Right lobe of liver (tissue), 6 donors: ENCODE data around the gene GABPB2. TPM values are rescaled to one million over a fixed set of nuclear protein-coding genes. Genes with fewer than 3 reads are reported as not detected.
"Not testable (repeated sequence)": the region's sequence is repeated elsewhere in the genome, so short reads cannot be mapped to it uniquely, and the experiment has no call there.

Experiments
- ATAC-seq, 4 donors: fragments of 200-7000 bp; cut with Tn5 transposase; one replicate each; pipeline ENCODE4 v1.9.1; 2020; ENCODE audit warnings: mild to moderate bottlenecking in 4 of 4, moderate library complexity in 4 of 4
- DNase-seq, 3 donors: peaks; one replicate each; pipeline ENCODE4 v3.0.0-alpha.2; 2020
- H3K27ac ChIP-seq, 3 donors: fragments of 200-600 bp; one replicate each; pipeline ENCODE4 v1.8.0; 2022
- H3K27me3 ChIP-seq, 2 donors: fragments of 200-600 bp; one replicate each; pipeline ENCODE4 v1.8.0; 2022
- H3K36me3 ChIP-seq, 4 donors: fragments of 200-600 bp; sonication (generic) in 1 of 4; one replicate each; pipeline versions ENCODE4 v1.5.1 to v1.8.0; 2017 to 2022; ENCODE audit warnings: control low read depth in 1 of 4
- H3K4me1 ChIP-seq, 4 donors: fragments of 200-600 bp; sonication (generic) in 1 of 4; one replicate each; pipeline versions ENCODE4 v1.5.1 to v1.8.0; 2017 to 2022; ENCODE audit warnings: control low read depth in 1 of 4
- H3K4me3 ChIP-seq, 3 donors: fragments of 200-600 bp; one replicate each; pipeline ENCODE4 v1.8.0; 2022
- H3K9me3 ChIP-seq, 4 donors: fragments of 200-600 bp; sonication (generic) in 1 of 4; one replicate each; pipeline versions ENCODE4 v1.5.1 to v1.8.0; 2017 to 2022; ENCODE audit warnings: control low read depth in 1 of 4
- POLR2A ChIP-seq: fragments of 450-650 bp; IDR thresholded peaks from one replicate; pipeline ENCODE4 v1.6.1; 2017; ENCODE audit warnings: antibody characterized with exemption, mild to moderate bottlenecking
- WGBS: methylation state at CpG from one replicate; pipeline ENCODE4 v1.1.6; 2018; ENCODE audit warnings: low coverage, low lambda C conversion rate; ENCODE audit not compliant: insufficient coverage; ENCODE audit errors: missing lambda C conversion rate; 5-methylcytosine and 5-hydroxymethylcytosine counted together
- intact Hi-C, 2 donors: fragments of 100-400 bp; cut with DNase I; formaldehyde crosslinking; loops; one replicate each; pipeline versions ENCODE4 v1.11.2 to v1.14.1; 2022
- total RNA-seq, 6 experiments: library from RNA; depleted of rRNA in 2 of 6; stranded (reverse); fragments of >200 nt in 2 of 6; fragmentation: NEBNext Ultra II Directional in 3 of 6; extraction: Animal tissue kit (Norgen Biotek cat#: 25700) in 3 of 6; gene quantifications; one replicate each; pipeline versions ENCODE4 v1.1.0 to v1.2.4, GENCODE V29; 2016 to 2023
- TF ChIP-seq, protein P1 (sequence below), 4 donors: fragments of 200-600 bp in 3 of 4; fragments of 450-650 bp in 1 of 4; IDR thresholded peaks; one replicate each; pipeline versions ENCODE4 v1.5.1 to v1.8.0; 2016 to 2022; ENCODE audit warnings: antibody characterized with exemption in 4 of 4, mild to moderate bottlenecking in 2 of 4
- donor health status: DM: no; HTN: yes; CAD: no.
- donor health status: DM: no; HTN: no; CAD: no.
- donor health status: DM: no; HTN: no; CAD: no.
- donor health status: DM: no; HTN: yes; CAD: no.
- donor health status: DM: no; HTN: yes; CAD: no.

Gene GABPB2
- total RNA-seq, 6 experiments from 2014 or later, result 2.0 to 6.5 (median 5.0) TPM

- 90% methylated on average over 4 of the region's 4 CpGs for WGBS
- Histone ChIP-seq H3K27ac (no peak overlapping the region), H3K9me3 (no peaks in the 10 kb centered on the region), H3K4me3 (no peak overlapping the region), H3K36me3 (no peaks in the 10 kb centered on the region), H3K4me1 (peaks cover 0 to 23% (median 9%) of the 10 kb centered on the region in 4 donors), H3K27me3 (no peaks in the 10 kb centered on the region)
- intact Hi-C loops, result no loop called here
- TF ChIP-seq POLR2A, result no peak
- TF ChIP-seq, protein P1, sequence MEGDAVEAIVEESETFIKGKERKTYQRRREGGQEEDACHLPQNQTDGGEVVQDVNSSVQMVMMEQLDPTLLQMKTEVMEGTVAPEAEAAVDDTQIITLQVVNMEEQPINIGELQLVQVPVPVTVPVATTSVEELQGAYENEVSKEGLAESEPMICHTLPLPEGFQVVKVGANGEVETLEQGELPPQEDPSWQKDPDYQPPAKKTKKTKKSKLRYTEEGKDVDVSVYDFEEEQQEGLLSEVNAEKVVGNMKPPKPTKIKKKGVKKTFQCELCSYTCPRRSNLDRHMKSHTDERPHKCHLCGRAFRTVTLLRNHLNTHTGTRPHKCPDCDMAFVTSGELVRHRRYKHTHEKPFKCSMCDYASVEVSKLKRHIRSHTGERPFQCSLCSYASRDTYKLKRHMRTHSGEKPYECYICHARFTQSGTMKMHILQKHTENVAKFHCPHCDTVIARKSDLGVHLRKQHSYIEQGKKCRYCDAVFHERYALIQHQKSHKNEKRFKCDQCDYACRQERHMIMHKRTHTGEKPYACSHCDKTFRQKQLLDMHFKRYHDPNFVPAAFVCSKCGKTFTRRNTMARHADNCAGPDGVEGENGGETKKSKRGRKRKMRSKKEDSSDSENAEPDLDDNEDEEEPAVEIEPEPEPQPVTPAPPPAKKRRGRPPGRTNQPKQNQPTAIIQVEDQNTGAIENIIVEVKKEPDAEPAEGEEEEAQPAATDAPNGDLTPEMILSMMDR (IDR thresholded peaks at IDR 0.05), result no peak
- ATAC-seq, result no peak
- DNase-seq, result no peak
These were observed 3.4 kb upstream of the GABPB2 start for GRCh38 chr1:151067185-151067584.

DNA sequence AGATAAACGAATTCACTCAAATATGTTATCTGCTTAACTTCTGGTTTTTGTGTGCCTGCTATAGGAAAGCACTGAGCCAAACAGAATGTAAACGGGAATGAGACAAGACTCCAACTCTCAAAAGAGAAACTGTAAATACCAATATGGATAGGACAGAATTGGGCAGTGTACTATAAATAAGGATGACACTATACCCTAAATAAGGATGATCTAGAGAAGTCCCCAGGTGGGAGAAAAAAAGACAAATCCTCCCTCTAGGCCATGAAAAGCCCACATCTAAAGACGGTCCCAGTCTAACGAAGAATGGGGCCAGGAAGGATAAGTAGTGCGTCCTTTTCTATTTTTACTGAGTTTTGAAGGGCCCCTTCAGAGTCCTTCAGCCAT, 1.5 kb upstream of the GABPB2 start:
- H3K4me1 ChIP-seq, result peaks cover 0 to 23% (median 9%) of the 10 kb centered on the region in 4 donors
- intact Hi-C loops, result no loop called here
- no peak for TF ChIP-seq POLR2A
- TF ChIP-seq, protein P1 (IDR thresholded peaks at IDR 0.05), result no peak
- WGBS, result 88% methylated on average over 5 of the region's 5 CpGs
- no peaks in the 10 kb centered on the region for H3K36me3 ChIP-seq
- H3K9me3 ChIP-seq, result no peaks in the 10 kb centered on the region
- DNase-seq (no peak), ATAC-seq (no peak)
- H3K27me3 ChIP-seq, result no peaks in the 10 kb centered on the region
- H3K4me3 ChIP-seq, result no peak overlapping the region
- no peak overlapping the region for H3K27ac ChIP-seq

DNA sequence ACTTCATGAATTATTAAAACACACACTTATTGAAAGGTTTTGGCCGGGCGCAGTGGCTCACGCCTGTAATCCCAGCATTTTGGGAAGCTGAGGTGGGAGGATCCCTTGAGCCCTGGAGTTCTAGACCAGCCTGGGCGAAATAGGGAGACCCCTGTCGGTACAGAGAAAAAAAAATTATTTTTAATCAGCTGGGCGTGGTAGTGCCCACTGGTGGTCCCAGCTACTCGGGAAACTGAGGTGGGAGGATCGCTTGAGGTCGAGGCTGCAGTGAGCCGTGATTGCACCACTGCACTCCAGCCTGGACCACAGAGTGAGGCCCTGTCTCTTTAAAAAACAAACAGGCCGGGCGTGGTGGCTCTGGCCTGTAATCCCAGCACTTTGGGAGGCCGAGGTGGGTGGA, 1.7 kb downstream of the GABPB2 start:
- no peak overlapping the region for H3K4me3 ChIP-seq
- no peak for TF ChIP-seq POLR2A
- TF ChIP-seq, protein P1 (IDR thresholded peaks at IDR 0.05), result no peak
- H3K9me3 ChIP-seq, result no peaks in the 10 kb centered on the region
- intact Hi-C loops, result no loop called here
- H3K27me3 ChIP-seq, result no peaks in the 10 kb centered on the region
- no peak overlapping the region for H3K27ac ChIP-seq
- no peak for DNase-seq
- H3K4me1 ChIP-seq, result peaks cover 0 to 11% (median 3%) of the 10 kb centered on the region in 4 donors
- no peaks in the 10 kb centered on the region for H3K36me3 ChIP-seq
- 67% methylated on average over 5 of the region's 13 CpGs for WGBS
- ATAC-seq, result no peak

GRCh38 chr1:151085953-151086559, 15.5 kb downstream of the GABPB2 start:
- ATAC-seq, result no peak
- Histone ChIP-seq H3K36me3 (no peaks in the 10 kb centered on the region), H3K9me3 (no peaks in the 10 kb centered on the region), H3K27me3 (no peaks in the 10 kb centered on the region), H3K4me1 (no peaks in the 10 kb centered on the region), H3K4me3 (no peak overlapping the region), H3K27ac (no peak overlapping the region)
- TF ChIP-seq, protein P1 (IDR thresholded peaks at IDR 0.05), result no peak
- TF ChIP-seq POLR2A, result no peak
- 77% methylated on average over 4 of the region's 4 CpGs for WGBS
- no peak for DNase-seq
- intact Hi-C loops, result no loop called here

- ATAC-seq, DNase-seq, H3K27me3 ChIP-seq, H3K4me1 ChIP-seq, H3K36me3 ChIP-seq, H3K4me3 ChIP-seq, H3K27ac ChIP-seq, H3K9me3 ChIP-seq: not testable (repeated sequence)
- intact Hi-C loops, result loop anchor here in 1 of 2 donors (5.0 kb wide), 1 partner anchor 60 kb away; the partner anchor contains the start of gene TNFAIP8L2
- 87% methylated on average over 6 of the region's 6 CpGs for WGBS
These were observed 26.9 kb downstream of the GABPB2 start for GRCh38 chr1:151097426-151097825.
